HG02973 (cell line): ENCODE results near the gene BRMS1L.
A peak's percentile ranks its signal among the peaks of the same experiment; 100 is the strongest.
"Not testable (repeated sequence)": the region's sequence is repeated elsewhere in the genome, so short reads cannot be mapped to it uniquely, and the experiment has no call there.

ENCODE experiments used
- ATAC-seq: cut with Tn5 transposase; IDR thresholded peaks from one replicate; pipeline ENCODE4 v1.9.1; 2021; ENCODE audit warnings: moderate library complexity; ENCODE audit not compliant: unreplicated experiment

Gene BRMS1L

DNA sequence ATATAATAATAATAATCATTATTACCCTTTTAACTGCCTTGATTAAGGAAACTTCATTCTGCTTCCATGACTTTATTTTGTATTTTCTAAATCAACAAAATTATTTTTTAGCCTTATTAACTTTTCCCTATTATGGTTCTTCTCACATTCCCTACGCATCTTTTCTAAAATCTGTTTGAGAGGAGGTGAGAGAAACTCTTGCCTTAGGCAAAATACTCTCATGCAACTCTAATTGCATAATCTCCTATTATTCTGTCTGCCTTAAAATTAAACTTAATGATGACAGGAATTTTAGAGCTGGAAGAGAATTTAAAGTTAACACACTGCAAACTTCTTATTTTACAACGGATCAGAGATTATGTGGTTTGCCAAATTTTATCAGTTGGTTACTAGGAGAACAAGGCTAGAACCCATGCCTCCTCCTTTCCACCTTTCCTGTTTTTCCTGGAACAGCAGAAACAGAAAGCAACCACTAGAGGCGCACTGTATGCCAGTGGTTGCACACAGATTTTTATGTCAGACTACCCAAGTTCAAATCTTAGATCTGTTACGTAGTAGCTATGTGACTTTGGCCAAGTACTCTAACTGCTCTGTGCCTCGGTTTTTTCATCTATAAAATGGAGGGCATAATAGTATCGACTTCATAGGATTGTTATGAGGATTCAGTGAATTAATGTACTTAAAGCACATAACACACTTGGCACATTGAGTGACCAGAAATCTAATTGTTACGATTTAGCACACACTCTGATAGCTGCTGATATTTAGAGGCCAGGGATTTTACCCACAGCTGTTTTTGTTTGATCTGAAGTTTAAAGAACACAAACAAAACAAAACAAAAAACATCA lies 4.3 kb upstream of the BRMS1L start:
- no peak for ATAC-seq

DNA sequence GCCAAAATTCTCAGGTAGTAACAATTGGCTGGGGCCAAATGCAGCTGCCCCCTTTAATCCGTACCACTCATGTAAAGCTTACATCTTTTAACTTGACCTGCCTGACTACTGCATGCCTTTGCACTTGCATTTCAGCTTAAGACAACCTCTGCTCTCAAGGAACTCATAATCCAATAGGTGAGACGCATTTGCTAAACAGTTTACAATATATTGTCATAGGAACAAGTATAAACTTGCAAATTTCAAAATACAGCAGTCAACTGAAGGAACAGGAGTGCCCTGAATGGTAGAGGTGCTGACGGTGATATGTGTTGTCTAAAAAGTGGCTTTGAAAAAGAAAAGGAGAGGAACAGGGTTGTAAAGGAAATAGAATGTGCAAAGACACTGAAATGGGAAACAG lies 3.6 kb upstream of the BRMS1L start:
- no peak for ATAC-seq

DNA sequence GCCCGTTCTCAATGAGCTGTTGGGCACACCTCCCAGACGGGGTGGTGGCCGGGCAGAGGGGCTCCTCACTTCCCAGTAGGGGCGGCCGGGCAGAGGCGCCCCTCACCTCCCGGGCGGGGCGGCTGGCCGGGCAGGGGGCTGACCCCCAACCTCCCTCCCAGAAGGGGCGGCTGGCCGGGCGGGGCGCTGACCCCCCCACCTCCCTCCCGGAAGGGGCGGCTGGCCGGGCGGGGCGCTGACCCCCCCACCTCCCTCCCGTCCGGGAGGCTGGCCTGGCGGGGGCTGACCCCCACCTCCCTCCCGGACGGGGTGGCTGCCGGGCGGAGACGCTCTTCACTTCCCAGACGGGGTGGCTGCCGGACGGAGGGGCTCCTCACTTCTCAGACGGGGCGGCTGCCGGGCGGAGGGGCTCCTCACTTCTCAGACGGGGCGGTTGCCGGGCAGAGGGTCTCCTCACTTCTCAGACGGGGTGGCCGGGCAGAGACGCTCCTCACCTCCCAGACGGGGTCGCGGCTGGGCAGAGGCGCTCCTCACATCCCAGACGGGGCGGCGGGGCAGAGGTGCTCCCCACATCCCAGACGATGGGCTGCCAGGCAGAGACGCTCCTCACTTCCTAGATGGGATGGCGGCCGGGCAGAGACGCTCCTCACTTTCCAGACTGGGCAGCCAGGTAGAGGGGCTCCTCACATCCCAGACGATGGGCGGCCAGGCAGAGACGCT lies 1.5 kb upstream of the BRMS1L start:
- not testable (repeated sequence) for ATAC-seq

DNA sequence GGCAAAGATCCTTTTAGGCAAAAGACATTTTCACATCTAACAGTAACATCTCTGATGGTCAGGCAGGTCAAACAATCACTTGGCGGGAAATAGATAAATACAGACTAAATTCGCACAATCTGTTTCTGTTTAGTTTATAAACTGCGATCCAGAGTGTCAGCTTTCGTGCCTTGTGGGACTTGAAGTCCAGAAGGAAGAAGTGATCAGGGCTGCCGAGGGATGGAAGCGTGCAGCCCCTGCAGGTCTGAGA lies 245 bp upstream of the BRMS1L start:
- no peak for ATAC-seq

DNA sequence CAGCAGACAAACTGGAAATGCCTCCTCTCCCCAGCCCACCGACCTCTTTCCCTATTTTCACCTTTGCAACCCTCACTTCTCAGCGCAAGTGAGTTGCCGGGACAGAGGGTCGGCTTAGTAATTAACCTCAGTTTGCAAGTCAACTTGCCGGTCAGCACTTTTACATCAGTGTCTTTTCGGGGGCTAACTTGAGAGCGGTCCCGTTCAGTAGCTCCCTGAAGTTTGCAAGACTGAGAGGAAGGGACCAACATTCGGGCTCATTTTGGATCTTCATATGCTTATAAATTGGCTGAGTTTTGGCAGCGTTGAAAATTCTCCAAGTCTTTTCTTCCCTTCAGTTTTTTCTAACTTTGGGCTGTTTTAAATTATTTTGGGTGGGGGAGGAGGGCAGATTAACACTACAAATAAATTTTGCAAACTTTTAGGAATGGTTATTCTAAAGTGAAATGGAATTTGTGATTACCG lies 846 bp downstream of the BRMS1L start:
- no peak for ATAC-seq

DNA sequence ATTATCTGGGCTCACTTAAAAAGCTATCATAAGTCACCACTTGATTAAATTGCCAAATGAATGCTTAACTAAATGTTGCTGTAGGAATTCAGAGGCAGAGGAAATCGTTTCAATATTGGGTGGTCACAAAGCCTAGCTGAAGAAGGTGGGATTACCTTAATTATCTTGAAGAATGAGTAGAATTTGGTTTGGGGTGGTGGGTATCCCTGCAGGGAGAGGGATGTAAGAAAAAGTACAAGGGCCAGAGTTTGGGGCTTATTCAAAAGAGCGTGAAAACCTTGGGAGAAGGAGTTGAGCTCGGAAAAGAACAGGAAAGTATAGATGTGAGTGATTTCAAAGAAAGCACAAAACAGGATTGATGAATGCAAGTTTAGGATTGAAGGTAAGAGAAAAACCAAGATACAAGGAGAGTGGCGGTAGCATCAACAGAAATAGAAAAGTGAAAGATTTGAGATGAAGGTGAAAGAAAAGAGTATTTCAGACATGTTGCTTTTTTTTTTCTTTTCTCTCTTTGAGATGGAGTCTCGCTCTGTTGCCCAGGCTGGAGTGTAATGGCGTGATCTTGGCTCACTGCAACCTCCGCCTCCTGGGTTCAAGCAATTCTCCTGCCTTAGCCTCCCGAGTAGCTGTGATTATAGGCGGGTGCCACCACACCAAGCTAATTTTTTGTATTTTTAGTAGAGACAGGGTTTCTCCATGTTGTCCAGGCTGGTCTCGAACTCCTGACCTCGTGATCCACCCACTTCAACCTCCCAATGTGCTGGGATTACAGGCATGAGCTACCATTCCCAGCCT lies 1.7 kb downstream of the BRMS1L start:
- no peak for ATAC-seq

DNA sequence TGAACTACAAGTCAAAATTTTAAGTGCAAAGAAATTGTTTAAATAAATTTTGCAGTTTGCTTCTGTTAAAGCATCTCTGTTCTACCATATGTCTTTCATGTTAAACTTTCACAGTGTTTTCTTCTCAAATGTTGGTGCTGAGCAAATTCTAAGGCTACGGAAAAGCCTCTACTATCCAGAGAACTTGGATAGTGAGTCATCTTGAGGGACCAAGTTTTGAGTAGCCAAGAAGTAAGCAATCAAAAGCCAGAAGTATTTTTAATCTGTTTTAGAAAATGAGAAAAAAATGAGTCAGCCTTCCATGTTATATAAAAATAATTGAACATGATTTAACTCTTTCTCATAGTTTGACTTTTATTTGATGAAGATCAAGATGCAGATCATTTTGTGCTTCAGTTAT lies 3.3 kb downstream of the BRMS1L start:
- ATAC-seq, result no peak

DNA sequence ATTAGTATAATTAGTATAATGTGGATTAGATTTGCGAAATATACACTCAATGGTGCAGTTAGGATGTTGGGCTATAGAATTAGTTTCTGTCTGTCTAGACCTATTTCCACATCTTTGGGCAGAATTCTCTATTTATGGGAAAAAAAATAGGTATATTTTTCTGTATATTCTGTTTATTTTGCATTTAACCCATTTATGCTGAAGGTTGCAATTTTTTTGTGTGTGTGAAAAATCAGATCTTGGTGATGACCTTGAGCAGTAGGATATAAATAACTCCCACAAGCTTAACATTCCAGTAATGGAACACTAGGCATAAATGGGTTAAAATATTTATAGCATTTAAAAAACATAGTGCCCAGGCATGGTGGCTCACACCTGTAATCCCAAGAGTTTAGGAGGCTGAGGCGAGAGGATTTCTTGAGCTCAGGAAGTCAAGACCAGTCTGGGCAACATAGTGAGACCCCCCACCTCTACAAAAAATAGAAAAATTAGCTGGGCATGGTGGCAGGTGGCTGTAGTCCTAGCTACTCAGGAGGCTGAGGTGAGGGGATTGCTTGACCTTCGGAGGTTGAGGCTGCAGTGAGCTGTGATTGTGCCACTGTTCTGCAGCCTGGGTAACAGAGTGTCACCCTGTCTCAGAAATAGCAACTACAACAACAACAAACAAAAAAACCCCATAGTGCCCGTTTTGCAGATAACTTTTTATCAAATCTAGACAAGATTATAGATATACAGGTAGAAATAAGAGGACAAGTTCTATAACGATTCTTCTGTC lies 9.3 kb downstream of the BRMS1L start:
- ATAC-seq, result no peak

DNA sequence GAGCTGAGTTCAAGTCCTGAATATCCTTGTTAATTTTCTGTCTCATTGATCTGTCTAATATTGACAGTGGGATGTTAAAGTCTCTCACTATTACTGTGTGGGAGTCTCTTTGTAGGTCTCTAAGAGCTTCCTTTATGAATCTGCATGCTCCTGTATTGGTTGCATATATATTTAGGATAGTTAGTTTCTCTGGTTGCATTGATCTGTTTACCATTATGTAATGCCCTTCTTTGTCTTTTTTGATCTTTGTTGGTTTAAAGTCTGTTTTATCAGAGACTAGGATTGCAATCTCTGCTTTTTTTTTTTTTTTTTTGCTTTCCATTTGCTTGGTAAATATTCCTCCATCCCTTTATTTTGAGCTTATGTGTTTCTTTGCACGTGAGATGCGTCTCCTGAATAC lies 15.6 kb downstream of the BRMS1L start:
- not testable (repeated sequence) for ATAC-seq

DNA sequence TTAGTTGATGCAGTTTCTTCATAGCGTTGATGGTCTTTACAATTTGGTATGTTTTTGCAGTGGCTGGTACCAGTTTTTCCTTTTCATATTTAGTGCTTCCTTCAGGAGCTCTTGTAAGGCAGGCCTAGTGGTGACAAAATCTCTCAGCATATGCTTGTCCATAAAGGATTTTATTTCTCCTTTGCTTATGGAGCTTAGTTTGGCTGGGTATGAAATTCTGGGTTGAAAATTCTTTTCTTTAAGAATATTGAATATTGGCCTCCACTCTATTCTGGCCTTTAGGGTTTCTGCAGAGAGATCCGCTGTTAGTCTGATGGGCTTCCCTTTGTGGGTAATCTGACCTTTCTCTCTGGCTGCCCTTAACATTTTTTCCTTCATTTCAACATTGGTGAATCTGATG lies 16.1 kb downstream of the BRMS1L start:
- ATAC-seq, result not testable (repeated sequence)

DNA sequence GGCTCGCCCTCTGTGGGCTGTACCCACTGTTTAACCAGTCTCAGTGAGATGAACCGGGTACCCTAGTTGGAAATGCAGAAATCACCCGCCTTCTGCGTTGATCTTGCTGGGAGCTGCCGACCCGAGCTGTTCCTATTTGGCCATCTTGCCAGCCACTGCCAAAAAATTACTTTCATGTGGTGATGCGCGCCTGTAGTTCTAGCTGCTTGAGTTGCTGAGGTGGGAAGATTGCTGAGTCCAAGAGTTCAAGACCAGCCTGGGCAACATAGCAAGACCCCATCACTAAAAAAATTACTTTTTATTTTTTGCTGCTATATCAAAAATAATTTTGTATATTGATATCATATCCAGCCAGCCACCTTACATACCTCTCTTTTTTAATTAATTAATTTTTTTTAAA lies 18.4 kb downstream of the BRMS1L start:
- ATAC-seq, result no peak

DNA sequence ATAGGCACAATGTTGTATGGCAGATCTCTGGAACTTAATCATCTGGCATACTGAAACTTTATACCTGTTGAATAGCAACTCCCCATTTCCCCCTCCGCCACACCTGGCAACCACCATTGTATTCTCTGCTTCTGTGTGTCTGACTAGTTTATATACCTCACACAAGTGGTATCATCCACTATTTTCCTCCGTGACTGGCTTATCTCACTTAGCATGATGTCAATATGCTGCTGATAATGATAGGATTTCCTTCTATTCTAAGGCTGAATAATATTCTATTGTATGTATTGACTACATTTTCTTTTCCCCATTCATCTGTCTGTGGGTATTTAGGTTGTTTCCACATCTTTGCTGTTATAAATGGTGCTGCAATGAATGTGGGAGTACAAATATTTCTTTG lies 21.5 kb downstream of the BRMS1L start:
- ATAC-seq, result no peak

DNA sequence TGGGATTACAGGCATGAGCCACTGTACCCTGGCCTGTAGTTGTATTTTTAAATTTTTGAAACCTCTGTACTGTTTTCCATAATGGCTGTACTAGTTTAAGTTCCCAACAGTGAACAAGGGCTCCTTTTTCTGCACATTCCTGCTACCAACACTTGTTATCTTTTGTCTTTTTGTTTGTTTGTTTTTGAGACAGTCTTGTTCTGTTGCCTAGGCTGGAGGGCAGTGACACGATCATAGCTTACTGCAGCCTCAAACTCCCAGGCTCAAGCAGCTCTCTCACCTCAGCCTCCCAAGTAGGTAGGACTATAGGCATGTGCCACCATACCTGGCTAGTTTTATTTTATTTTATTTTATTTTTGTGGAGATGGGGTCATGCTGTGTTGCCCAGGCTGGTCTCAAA lies 23.0 kb downstream of the BRMS1L start:
- ATAC-seq, result no peak

DNA sequence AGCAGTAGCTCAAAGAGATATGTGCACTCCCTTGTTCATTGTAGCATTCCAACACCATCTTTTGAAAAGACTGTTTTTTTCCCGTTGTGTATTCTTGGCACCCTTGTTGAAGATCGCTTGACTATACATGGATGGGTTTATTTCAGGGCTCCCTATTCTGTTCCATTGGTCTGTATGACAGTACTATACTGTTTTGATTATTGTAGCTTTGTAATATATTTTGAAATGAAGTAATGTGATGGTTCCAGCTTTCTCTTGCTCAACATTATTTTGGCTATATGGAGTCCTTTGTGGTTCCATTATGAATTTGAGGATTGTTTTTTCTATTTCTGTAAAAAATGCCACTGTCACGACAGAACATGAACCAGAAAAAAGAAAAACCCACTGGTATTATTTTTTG lies 25.7 kb downstream of the BRMS1L start:
- ATAC-seq, result no peak

DNA sequence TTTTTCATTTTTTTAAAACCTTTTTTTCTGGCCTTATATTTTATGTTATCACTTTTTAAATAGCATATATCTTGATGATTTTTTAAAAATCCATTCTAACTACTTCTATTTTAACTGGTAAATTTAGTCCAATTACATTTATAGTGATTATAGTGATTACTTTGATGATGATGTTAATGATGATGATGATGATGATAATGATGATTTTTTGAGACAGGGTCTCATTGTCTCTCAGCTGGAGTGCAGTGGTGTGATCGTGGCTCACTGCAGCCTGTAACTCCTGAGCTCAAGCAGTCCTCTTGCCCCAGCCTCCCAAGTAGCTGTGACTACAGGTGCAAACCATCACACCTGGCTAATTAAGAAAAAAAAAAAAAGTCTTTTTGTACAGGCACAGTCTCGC lies 27.1 kb downstream of the BRMS1L start:
- no peak for ATAC-seq

DNA sequence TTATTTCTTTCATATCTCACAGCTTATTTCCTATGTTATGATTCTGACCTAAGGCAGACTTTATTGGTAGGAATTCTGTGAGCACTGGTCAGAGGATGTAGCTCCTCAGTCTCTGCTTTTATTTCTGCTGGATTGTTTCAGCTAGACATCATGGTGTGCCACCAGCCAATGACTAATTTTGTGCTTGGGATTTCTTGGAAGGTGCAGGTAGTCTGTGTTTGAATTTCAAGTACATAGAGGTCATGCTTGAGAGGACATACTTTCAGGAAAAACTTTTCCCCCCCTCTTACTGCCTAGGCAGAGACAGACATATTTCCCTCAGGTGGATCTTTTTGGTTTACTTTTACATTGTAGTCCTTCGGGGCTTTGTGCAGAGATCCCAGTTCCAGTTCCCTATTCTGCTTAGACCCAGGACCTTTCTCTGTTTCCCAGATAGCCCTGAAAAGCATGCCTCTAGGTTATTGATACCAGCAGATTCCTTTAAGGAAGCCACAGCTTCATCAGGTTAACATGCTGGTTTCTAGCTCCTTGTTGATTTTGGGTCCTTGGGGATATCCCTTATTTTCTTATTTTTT lies 28.6 kb downstream of the BRMS1L start:
- no peak for ATAC-seq

DNA sequence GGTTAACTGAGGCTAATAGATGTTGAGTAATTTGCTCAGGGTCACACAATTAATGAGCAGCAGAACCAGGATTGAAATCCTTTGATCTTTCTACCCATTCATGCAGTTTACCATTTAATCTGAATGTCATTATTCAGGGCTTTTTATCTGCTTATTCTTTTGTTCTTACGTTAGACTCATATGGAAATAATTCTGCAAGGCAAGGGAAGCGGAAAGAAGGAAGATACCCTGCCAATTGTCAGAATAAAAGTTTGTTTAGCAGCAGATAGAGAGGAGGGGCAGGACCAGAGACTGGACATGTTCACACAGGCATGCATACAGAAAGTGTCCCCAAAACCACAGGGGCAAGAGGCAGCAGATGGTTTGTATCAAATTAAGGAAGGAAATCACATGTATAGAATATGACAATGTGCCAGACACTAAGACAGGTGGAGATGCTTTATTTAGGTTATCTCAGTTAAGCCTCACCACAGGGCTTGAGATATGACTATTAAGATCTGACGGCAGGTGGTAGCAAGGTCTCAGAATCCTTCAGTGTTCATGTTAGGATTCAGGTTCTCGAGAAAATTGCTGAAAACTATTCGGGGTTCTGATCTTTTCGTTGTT lies 29.8 kb downstream of the BRMS1L start:
- ATAC-seq, result peak; percentile 99

DNA sequence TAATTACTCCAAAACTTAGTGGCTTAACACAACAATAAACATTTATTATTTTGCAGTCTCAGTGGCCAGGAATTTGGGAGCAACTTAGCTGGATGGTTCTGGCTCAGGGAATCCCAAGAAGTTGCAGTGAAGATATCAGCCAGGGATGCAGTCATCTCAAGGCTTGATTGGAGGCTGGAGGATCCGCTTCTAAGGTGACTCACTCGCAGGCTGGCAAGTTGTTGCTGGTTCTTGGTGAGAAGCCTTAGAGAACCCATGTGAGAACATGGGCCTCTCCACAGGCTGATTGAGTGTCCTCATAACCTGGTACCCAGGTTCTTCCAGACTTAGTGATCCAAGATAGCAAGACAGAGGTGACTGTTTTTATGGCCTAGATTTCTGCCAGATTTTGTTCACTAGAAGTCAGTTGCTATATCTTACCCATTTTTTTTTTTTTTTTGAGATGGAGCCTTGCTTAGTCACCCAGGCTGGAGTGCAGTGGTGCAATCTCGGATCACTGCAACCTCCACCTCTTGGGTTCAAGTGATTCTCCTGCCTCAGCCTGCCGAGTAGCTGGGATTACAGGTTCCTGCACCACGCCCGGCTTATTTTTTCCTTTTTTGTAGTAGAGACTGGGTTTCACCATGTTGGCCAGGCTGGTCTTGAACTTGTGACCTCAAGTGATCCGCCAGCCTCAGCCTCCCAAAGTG lies 32.5 kb downstream of the BRMS1L start:
- no peak for ATAC-seq

DNA sequence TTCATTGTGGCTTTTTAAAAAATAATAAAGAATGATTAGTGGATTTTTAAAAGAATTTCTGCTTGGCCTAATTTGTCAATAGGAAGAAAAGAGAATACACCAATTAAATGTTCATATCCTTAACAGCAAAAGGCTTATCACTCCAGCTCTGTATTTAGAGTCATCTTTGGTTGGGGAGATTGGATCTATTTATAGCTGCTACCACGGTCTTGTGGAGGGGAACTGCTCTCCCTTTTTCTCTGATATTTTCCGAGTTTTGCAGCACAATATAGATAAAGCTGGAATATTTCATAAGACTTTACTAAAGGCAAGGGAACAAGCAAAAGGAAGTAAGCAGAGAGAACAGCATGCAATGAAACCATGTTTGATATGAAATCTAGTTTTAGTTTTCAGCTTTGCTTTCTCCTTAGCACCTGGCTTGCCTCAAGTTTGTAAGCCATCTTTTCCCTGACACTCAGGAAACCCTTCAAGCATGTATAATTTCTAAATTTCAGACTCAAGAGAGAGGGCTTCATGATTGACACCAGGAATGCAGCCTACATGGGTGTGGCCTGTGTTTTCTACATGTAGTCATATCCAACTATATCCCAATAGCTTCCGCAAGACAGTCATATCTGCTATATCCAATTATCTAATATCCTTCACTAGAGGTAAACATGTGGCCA lies 35.2 kb downstream of the BRMS1L start:
- ATAC-seq, result peak; percentile 67
